ENCODE data around the gene KCNF1. TPM values are rescaled to one million over a fixed set of nuclear protein-coding genes. Genes with fewer than 3 reads are reported as not detected.

Gene KCNF1
- total RNA-seq, 4 donors from 2014 or later = 0.19 TPM; not detected in 3

- Histone ChIP-seq H3K27me3 (peaks cover 0 to 17% (median 0%) of the 10 kb centered on the region in 4 donors), H3K27ac (no peak overlapping the region), H3K4me1 (peaks cover 0 to 13% (median 3%) of the 10 kb centered on the region in 3 donors), H3K36me3 (no peaks in the 10 kb centered on the region), H3K9me3 (no peaks in the 10 kb centered on the region), H3K4me3 (peak overlapping the region in 1 of 4 donors; percentile 3)
- intact Hi-C loops (cut with DNase I) = no loop called here
- DNase-seq = no peak
- 70 to 73% methylated on average over 11 to 12 of the region's 22 CpGs for WGBS, 2 donors
- TF ChIP-seq CTCF (IDR thresholded peaks at IDR 0.05) = no peak
- no peak for TF ChIP-seq POLR2A (IDR thresholded peaks at IDR 0.05)
Observed at GRCh38 chr2:10879624-10880585, 31.8 kb upstream of the KCNF1 start.

GRCh38 chr2:10880586-10881321 lies 31.0 kb upstream of the KCNF1 start:
- TF ChIP-seq POLR2A (IDR thresholded peaks at IDR 0.05) (no peak), CTCF (IDR thresholded peaks at IDR 0.05) (no peak)
- DNase-seq = no peak
- H3K27me3 ChIP-seq = peaks cover 0 to 17% (median 0%) of the 10 kb centered on the region in 4 donors
- peaks cover 0 to 13% (median 3%) of the 10 kb centered on the region in 3 donors for H3K4me1 ChIP-seq
- WGBS, 2 donors = 79 to 87% methylated on average over 15 to 17 of the region's 20 CpGs
- no peak overlapping the region for H3K27ac ChIP-seq
- peak overlapping the region in 1 of 4 donors; percentile 3 for H3K4me3 ChIP-seq
- no peaks in the 10 kb centered on the region for H3K9me3 ChIP-seq
- no peaks in the 10 kb centered on the region for H3K36me3 ChIP-seq
- intact Hi-C loops (cut with DNase I) = no loop called here

GRCh38 chr2:10882568-10882967 lies 29.2 kb upstream of the KCNF1 start:
- 64 to 70% methylated on average over 3 of the region's 3 CpGs for WGBS, 2 donors
- DNase-seq = no peak
- Histone ChIP-seq H3K4me3 (no peak overlapping the region), H3K27me3 (peaks cover 0 to 15% (median 0%) of the 10 kb centered on the region in 4 donors), H3K27ac (no peak overlapping the region), H3K4me1 (peaks cover 0 to 13% (median 3%) of the 10 kb centered on the region in 3 donors), H3K9me3 (no peaks in the 10 kb centered on the region), H3K36me3 (no peaks in the 10 kb centered on the region)
- intact Hi-C loops (cut with DNase I) = no loop called here
- TF ChIP-seq CTCF (IDR thresholded peaks at IDR 0.05) (no peak), POLR2A (IDR thresholded peaks at IDR 0.05) (no peak)

- WGBS, 2 donors = 93 to 95% methylated on average over 4 to 6 of the region's 6 CpGs
- H3K9me3 ChIP-seq = no peaks in the 10 kb centered on the region
- H3K4me1 ChIP-seq = peaks cover 0 to 13% (median 3%) of the 10 kb centered on the region in 3 donors
- TF ChIP-seq POLR2A (IDR thresholded peaks at IDR 0.05) (no peak), CTCF (IDR thresholded peaks at IDR 0.05) (no peak)
- H3K27ac ChIP-seq = no peak overlapping the region
- H3K27me3 ChIP-seq = peaks cover 0 to 14% (median 0%) of the 10 kb centered on the region in 4 donors
- H3K36me3 ChIP-seq = no peaks in the 10 kb centered on the region
- no peak overlapping the region for H3K4me3 ChIP-seq
- intact Hi-C loops (cut with DNase I) = no loop called here
- no peak for DNase-seq
Observed at GRCh38 chr2:10883066-10883465, 28.7 kb upstream of the KCNF1 start.

Measured in esophagus squamous epithelium (tissue), 5 donors.